HepG2 (cell line): ENCODE data around the gene PRKAR1B. TPM values are rescaled to one million over a fixed set of nuclear protein-coding genes. Genes with fewer than 3 reads are reported as not detected.

ENCODE experiments used
- ATAC-seq: fragments of 200-7000 bp; cut with Tn5 transposase; 3 replicates; pipeline ENCODE4 v1.9.1; 2020; ENCODE audit warnings: mild to moderate bottlenecking, moderate library complexity
- BruUV-seq: library from RNA; stranded (reverse); fragments of 400-500 nt; replicated peaks from 2 replicates; lab custom pipeline; 2021; lab: Mats Ljungman, UMichigan
- CTCF ChIA-PET: fragments of 300-600 bp; formaldehyde crosslinking; extraction: SDS; loops from one replicate; lab custom pipeline; 2021; ENCODE audit warnings: low total read pairs, inconsistent platforms, low intra/inter-chr PET ratio; lab: Yijun Ruan, JAX
- POLR2A ChIA-PET: fragments of 350-600 bp; sonication (Branson Sonifier 250); formaldehyde crosslinking; loops from one replicate; lab custom pipeline; 2020; ENCODE audit warnings: antibody characterized with exemption, inconsistent platforms; lab: Yijun Ruan, JAX
- DNase-seq: peaks from one replicate; pipeline ENCODE4 v3.0.0-alpha.2; 2015; ENCODE audit warnings: low spot score
- FAIRE-seq: peaks from 3 replicates; lab custom pipeline; 2011; peaks lifted over from hg19 to GRCh38; lab: Jason Lieb, UNC
- H2AFZ ChIP-seq: one replicate; pipeline ENCODE4 v1.6.1; 2011; ENCODE audit warnings: low read length, inconsistent platforms
- H3K27ac ChIP-seq: fragments of 300-600 bp; 3 replicates; pipeline ENCODE4 v1.8.0; 2011; ENCODE audit warnings: mixed run types, mild to moderate bottlenecking, mixed read lengths, low read length, inconsistent platforms; ENCODE audit not compliant: insufficient read depth; ENCODE audit errors: extremely low read length
- H3K27me3 ChIP-seq, 2 experiments: fragments of 200-600 bp in 1 of 2; 2 replicates in 1 of 2; 3 replicates in 1 of 2; pipeline versions ENCODE4 v1.6.0 to v1.8.0; 2011; ENCODE audit warnings: low read length in 2 of 2, mild to moderate bottlenecking in 2 of 2, moderate library complexity in 2 of 2, inconsistent platforms in 1 of 2; ENCODE audit not compliant: insufficient read depth in 2 of 2, control insufficient read depth in 1 of 2
- H3K36me3 ChIP-seq, 2 experiments: fragments of 200-600 bp in 1 of 2; replicated peaks in 1 of 2; 2 replicates in 1 of 2; 3 replicates in 1 of 2; pipeline versions ENCODE4 v1.5.1 to v1.8.0; 2011; ENCODE audit warnings: low read length in 2 of 2, inconsistent platforms in 1 of 2; ENCODE audit not compliant: insufficient read depth in 2 of 2, control insufficient read depth in 1 of 2
- H3K4me1 ChIP-seq: 2 replicates; pipeline ENCODE4 v1.5.1; 2012; ENCODE audit warnings: low read length, inconsistent platforms; ENCODE audit not compliant: insufficient read depth
- H3K4me2 ChIP-seq: 2 replicates; pipeline ENCODE4 v1.6.0; 2011; ENCODE audit warnings: low read depth, low read length, inconsistent platforms
- H3K4me3 ChIP-seq, 3 experiments: fragments of 200-600 bp in 1 of 3; sonication (generic), shearing (Covaris generic) in 1 of 3; replicated peaks in 1 of 3; 2 replicates each; pipeline ENCODE4 v1.5.1; 2011 to 2016; ENCODE audit warnings: low read length in 3 of 3, inconsistent platforms in 2 of 3, low read depth in 2 of 3, mild to moderate bottlenecking in 2 of 3, control low read depth in 1 of 3, mixed read lengths in 1 of 3; ENCODE audit not compliant: insufficient read depth in 1 of 3
- H3K79me2 ChIP-seq: one replicate; pipeline ENCODE4 v1.6.1; 2011; ENCODE audit warnings: low read length, inconsistent platforms; ENCODE audit not compliant: insufficient read depth
- H3K9ac ChIP-seq: 2 replicates; pipeline ENCODE4 v1.6.0; 2011; ENCODE audit warnings: mild to moderate bottlenecking, low read depth, low read length, inconsistent platforms; ENCODE audit not compliant: insufficient read depth
- H3K9me3 ChIP-seq: 2 replicates; pipeline ENCODE4 v1.5.1; 2012; ENCODE audit warnings: mild to moderate bottlenecking, low read length
- H4K20me1 ChIP-seq: 2 replicates; pipeline ENCODE4 v1.6.0; 2011; ENCODE audit warnings: inconsistent platforms, mild to moderate bottlenecking, low read length, moderate library complexity; ENCODE audit not compliant: insufficient read depth
- ARID2 ChIP-seq: sonication (generic); formaldehyde crosslinking; IDR thresholded peaks from 2 replicates; pipeline ENCODE4 v1.8.1; 2022; ENCODE audit warnings: mild to moderate bottlenecking, missing genetic modification reagents, borderline replicate concordance
- ARNT ChIP-seq: fragments of 450-650 bp; IDR thresholded peaks from 2 replicates; pipeline ENCODE4 v1.6.1; 2017
- ARNT2 ChIP-seq: sonication (generic); formaldehyde crosslinking; IDR thresholded peaks from 2 replicates; pipeline ENCODE4 v1.8.0; 2022; ENCODE audit warnings: mild to moderate bottlenecking, low read depth, missing genetic modification reagents, moderate library complexity
- GZF1 ChIP-seq: sonication (generic); formaldehyde crosslinking; IDR thresholded peaks from 2 replicates; pipeline ENCODE4 v1.5.1; 2020; ENCODE audit warnings: mild to moderate bottlenecking, missing genetic modification reagents
- KLF16 ChIP-seq, 2 experiments: sonication (generic) in 1 of 2; formaldehyde crosslinking in 1 of 2; IDR thresholded peaks; 2 replicates each; pipeline versions ENCODE4 v1.6.1 to v1.8.0; 2016 to 2023; ENCODE audit warnings: missing genetic modification reagents in 2 of 2, missing compliant biosample characterization in 1 of 2
- NFYC ChIP-seq: IDR thresholded peaks from 2 replicates; pipeline ENCODE4 v1.6.1; 2016; ENCODE audit warnings: missing genetic modification reagents, missing compliant biosample characterization
- PLRG1 ChIP-seq: fragments of 450-650 bp; conservative IDR thresholded peaks from 2 replicates; pipeline ENCODE4 v1.6.1; 2016
- RORA ChIP-seq: sonication (generic); formaldehyde crosslinking; IDR thresholded peaks from 2 replicates; pipeline ENCODE4 v1.5.0; 2020; ENCODE audit warnings: mild to moderate bottlenecking, missing genetic modification reagents, moderate library complexity
- YEATS2 ChIP-seq: sonication (generic); formaldehyde crosslinking; IDR thresholded peaks from 2 replicates; pipeline ENCODE4 v1.4.0; 2020; ENCODE audit warnings: missing genetic modification reagents, borderline replicate concordance
- ZNF282 ChIP-seq: fragments of 450-650 bp; IDR thresholded peaks from 2 replicates; pipeline ENCODE4 v1.6.1; 2018; ENCODE audit not compliant: partially characterized antibody
- ZNF337 ChIP-seq: sonication (generic); formaldehyde crosslinking; IDR thresholded peaks from 2 replicates; pipeline ENCODE4 v1.5.1; 2020; ENCODE audit warnings: missing genetic modification reagents, low read depth, mild to moderate bottlenecking, borderline replicate concordance
- ZNF652 ChIP-seq: IDR thresholded peaks from 2 replicates; pipeline ENCODE4 v1.6.1; 2016; ENCODE audit warnings: low read depth, borderline replicate concordance
- ZNF709 ChIP-seq: sonication (generic); formaldehyde crosslinking; IDR thresholded peaks from 2 replicates; pipeline ENCODE4 v1.5.0; 2020; ENCODE audit warnings: mild to moderate bottlenecking, missing genetic modification reagents
- ZSCAN31 ChIP-seq: sonication (generic); formaldehyde crosslinking; IDR thresholded peaks from 2 replicates; pipeline ENCODE4 v1.5.0; 2020; ENCODE audit warnings: low read depth, mild to moderate bottlenecking, missing genetic modification reagents
- WGBS: methylation state at CpG from one replicate; pipeline ENCODE4 v1.1.6; 2017; ENCODE audit warnings: low lambda C conversion rate; 5-methylcytosine and 5-hydroxymethylcytosine counted together
- in situ Hi-C: cut with HindIII; loops from 2 replicates; pipeline ENCODE4 v1.10.0; 2017; ENCODE audit warnings: low pct_unique_long_range_greater_than_20kb; ENCODE audit not compliant: extremely low pct_ligation_motif_present
- intact Hi-C: fragments of 100-400 bp; cut with micrococcal nuclease; formaldehyde crosslinking; loops from one replicate; pipeline ENCODE4 v1.10.0; 2022; ENCODE audit not compliant: unreplicated experiment
- polyA plus RNA-seq, 8 experiments: library from polyadenylated mRNA; depleted of rRNA in 3 of 8; stranded (reverse) in 7 of 8; unstranded in 1 of 8; fragments of >200 nt; fragmentation: Illumina TruSeq in 4 of 8; extraction: Trizol in 4 of 8; gene quantifications; 2 replicates each; pipeline versions ENCODE4 v1.2.1 to v1.2.3, GENCODE V29; 2011 to 2016; ENCODE audit warnings: low read depth in 4 of 8, missing spikeins in 1 of 8, mixed read lengths in 1 of 8; ENCODE audit not compliant: insufficient read depth in 1 of 8
- total RNA-seq, 5 experiments: library from RNA; depleted of rRNA; stranded (reverse); fragments of >200 nt; fragmentation: Illumina TruSeq; extraction: Trizol; gene quantifications; 2 replicates each; pipeline ENCODE4 v1.2.3, GENCODE V29; 2016; ENCODE audit warnings: low read depth in 1 of 5
- TF ChIP-seq, protein P1 (sequence below): sonication (generic); formaldehyde crosslinking; IDR thresholded peaks from 2 replicates; pipeline ENCODE4 v1.4.0; 2020; ENCODE audit warnings: mild to moderate bottlenecking, missing genetic modification reagents
- TF ChIP-seq, protein P2 (sequence below): sonication (generic); formaldehyde crosslinking; IDR thresholded peaks from 2 replicates; pipeline ENCODE4 v1.4.0; 2020; ENCODE audit warnings: missing genetic modification reagents
- TF ChIP-seq, protein P3 (sequence below): sonication (generic); formaldehyde crosslinking; IDR thresholded peaks from 2 replicates; pipeline ENCODE4 v1.5.1; 2020; ENCODE audit warnings: missing genetic modification reagents, mild to moderate bottlenecking, borderline replicate concordance

PRKAR1B gene
- total and polyA plus RNA-seq, 2 of the 13 experiments (the other 11 are each of a cell fraction or from before 2014, with no cell fraction given), result 7.9 to 28.2 TPM

DNA sequence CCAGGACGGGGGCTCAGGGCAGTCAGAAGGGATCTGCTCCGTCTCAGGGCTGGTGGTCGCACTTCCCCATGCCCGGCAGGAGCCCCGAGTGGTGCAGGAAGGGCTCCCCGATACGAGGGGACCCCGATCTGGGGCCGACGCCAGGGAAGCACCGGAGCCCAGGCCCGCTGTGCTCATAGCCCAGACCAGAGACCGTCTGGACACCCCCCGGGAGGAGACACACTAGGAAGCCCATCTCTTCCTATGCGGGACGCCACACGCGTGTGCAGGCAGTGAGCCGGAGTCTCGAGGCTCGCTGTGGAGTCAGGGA lies 167.7 kb downstream of the PRKAR1B start (continued):
- TF ChIP-seq KLF16 (CRISPR knock-in tag; IDR thresholded peaks at IDR 0.05) (no peak), ZSCAN31 (CRISPR knock-in tag) (no peak), PLRG1 (no peak), YEATS2 (CRISPR knock-in tag) (no peak), RORA (CRISPR knock-in tag) (no peak)
- TF ChIP-seq, protein P1, sequence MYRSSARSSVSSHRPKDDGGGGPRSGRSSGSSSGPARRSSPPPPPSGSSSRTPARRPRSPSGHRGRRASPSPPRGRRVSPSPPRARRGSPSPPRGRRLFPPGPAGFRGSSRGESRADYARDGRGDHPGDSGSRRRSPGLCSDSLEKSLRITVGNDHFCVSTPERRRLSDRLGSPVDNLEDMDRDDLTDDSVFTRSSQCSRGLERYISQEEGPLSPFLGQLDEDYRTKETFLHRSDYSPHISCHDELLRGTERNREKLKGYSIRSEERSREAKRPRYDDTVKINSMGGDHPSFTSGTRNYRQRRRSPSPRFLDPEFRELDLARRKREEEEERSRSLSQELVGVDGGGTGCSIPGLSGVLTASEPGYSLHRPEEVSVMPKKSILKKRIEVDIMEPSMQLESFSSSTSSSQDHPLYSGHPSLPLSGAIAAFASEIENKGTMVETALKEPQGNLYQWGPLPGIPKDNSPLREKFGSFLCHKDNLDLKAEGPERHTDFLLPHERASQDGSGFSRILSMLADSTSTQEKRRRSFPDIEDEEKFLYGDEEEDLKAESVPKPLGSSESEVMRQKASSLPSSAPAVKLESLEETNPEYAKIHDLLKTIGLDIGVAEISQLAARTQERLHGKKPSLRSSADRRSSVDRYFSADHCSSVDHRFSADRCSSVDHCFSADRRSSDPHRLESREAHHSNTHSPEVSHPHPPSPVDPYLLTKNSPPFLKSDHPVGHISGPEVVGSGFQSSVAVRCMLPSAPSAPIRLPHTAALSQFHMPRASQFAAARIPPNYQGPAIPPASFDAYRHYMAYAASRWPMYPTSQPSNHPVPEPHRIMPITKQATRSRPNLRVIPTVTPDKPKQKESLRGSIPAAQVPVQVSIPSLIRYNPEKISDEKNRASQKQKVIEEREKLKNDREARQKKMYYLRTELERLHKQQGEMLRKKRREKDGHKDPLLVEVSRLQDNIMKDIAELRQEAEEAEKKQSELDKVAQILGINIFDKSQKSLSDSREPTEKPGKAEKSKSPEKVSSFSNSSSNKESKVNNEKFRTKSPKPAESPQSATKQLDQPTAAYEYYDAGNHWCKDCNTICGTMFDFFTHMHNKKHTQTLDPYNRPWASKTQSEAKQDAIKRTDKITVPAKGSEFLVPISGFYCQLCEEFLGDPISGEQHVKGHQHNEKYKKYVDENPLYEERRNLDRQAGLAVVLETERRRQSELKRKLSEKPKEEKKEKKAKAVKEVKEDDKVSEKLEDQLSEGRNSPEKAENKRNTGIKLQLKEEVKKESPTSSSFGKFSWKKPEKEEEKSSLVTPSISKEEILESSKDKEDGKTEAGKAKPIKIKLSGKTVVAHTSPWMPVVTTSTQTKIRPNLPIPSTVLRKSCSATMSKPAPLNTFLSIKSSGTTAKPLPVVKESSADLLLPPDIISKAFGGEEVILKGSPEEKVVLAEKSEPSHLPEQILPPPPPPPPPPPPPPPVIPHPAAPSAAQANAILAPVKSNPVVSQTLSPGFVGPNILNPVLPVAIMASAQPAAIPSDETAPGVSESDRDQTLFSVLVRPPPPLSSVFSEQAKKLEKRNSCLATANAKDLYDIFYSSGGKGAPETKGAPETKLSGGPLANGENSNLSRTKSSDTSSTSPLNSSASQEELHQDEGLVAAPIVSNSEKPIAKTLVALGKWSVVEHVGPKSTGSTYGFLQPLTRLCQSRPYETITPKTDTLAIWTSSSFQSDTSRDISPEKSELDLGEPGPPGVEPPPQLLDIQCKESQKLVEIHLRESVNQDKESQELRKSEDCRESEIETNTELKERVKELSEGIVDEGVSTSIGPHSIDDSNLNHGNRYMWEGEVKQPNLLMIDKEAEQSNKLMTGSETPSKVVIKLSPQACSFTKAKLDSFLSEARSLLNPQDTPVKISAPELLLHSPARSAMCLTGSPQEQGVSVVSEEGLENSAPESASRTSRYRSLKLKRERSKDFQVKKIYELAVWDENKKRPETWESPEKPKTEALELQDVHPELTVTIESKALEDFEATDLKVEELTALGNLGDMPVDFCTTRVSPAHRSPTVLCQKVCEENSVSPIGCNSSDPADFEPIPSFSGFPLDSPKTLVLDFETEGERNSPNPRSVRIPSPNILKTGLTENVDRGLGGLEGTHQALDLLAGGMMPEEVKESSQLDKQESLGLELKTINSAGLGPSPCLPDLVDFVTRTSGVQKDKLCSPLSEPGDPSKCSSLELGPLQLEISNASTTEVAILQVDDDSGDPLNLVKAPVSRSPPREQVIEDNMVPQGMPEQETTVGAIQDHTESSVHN (CRISPR knock-in tag), result no peak

DNA sequence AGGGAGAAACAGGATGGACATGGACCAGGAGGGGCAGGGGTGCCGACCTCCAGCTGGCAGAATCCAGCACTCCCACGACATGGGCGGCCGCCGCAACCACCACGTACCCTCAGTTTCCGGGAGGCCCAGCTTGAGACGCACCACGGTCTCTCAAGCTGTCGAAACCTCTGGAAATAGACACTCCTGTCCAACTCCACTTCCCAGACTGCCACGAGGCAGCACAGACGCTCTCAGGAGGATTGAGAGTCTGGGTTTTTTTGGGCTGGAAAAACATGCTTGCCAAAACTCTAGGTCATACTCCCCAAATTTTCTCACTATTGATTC lies 169.6 kb downstream of the PRKAR1B start:
- POLR2A ChIA-PET, result no interaction called here
- 98% methylated on average over 10 of the region's 12 CpGs for WGBS
- FAIRE-seq, result no peak
- TF ChIP-seq, protein P2, sequence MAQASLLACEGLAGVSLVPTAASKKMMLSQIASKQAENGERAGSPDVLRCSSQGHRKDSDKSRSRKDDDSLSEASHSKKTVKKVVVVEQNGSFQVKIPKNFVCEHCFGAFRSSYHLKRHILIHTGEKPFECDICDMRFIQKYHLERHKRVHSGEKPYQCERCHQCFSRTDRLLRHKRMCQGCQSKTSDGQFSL (CRISPR knock-in tag), result no peak
- TF ChIP-seq NFYC (CRISPR knock-in tag) (no peak), ARID2 (CRISPR knock-in tag) (no peak), ZNF709 (CRISPR knock-in tag) (no peak), ZNF282 (no peak), ARNT (no peak), GZF1 (CRISPR knock-in tag) (no peak), ZNF337 (CRISPR knock-in tag) (no peak), ZNF652 (no peak), ARNT2 (no peak)
- TF ChIP-seq, protein P3, sequence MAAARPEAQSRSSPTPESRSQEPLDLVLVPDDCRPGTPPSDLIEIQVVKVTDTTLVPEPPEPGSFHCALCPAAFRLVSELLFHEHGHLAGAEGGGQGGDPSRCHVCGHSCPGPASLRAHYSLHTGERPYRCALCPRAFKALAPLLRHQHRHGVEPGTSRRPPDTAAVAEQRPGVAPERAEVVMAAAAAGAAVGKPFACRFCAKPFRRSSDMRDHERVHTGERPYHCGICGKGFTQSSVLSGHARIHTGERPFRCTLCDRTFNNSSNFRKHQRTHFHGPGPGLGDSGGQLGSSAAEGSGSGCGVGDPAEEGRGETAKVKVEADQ (CRISPR knock-in tag), result no peak

More for the DNA sequence above, 169.6 kb downstream of the PRKAR1B start:
- no TSS peak for BruUV-seq
- Histone ChIP-seq H3K36me3 (no peaks in the 10 kb centered on the region), H3K9ac (no peak overlapping the region), H3K4me3 (no peak overlapping the region), H3K79me2 (no peaks in the 10 kb centered on the region), H3K9me3 (no peaks in the 10 kb centered on the region), H3K27ac (no peak overlapping the region), H3K4me1 (peaks cover 19% of the 10 kb centered on the region), H3K4me2 (no peak overlapping the region), H3K27me3 (no peaks in the 10 kb centered on the region), H2AFZ (no peak overlapping the region), H4K20me1 (no peaks in the 10 kb centered on the region)
- in situ Hi-C loops (no loop called here), intact Hi-C loops (no loop called here)
- ATAC-seq (no peak), DNase-seq (no peak)
- CTCF ChIA-PET, result no interaction called here
